ENCODE results near the gene KCNH3.

KCNH3 gene

DNA sequence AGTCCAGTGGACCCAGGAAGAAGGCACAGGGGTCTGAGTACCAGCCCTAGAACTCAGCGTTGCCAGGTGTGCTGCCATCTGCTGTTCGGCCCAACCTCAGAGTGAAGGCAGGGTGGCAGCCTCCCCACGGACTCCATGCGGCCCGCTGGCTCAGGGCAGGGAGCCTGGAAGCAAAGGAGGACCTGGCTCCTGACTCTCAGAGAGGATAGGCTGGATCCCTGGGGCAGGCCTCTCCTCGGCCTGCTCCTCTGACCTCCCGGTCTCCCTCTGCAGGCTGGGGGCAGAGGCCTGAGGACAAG is 19.0 kb downstream of the KCNH3 start:
- H3K27ac ChIP-seq (ENCODE audit: extremely low read depth, low read depth, low read length) = no peak overlapping the region
- no peak overlapping the region for H3K4me3 ChIP-seq (ENCODE audit: low read depth, low read length)
- H3K9me3 ChIP-seq (ENCODE audit: control insufficient read depth, insufficient read depth, low read depth, low read length) = no peaks in the 10 kb centered on the region
- POLR2A ChIA-PET = interaction anchor here (0.5 to 1.7 kb wide), 3 partner anchors 11 to 49 kb away, joined by 3 to 7 read pairs (median 7); partner anchors contain the start of gene MCRS1
- TF ChIP-seq KLF7 (tag by site-specific recombination; IDR thresholded peaks at IDR 0.05; ENCODE audit: borderline replicate concordance) (no peak), KLF10 (tag by site-specific recombination; IDR thresholded peaks at IDR 0.05) (no peak), ZNF600 (tag by site-specific recombination; IDR thresholded peaks at IDR 0.05) (0 out of 2 replicates have a peak, but pooled peaks have one; percentile 12), HOXD13 (CRISPR knock-in tag; IDR thresholded peaks at IDR 0.05; ENCODE audit: borderline replicate concordance) (no peak)
- TF ChIP-seq, protein P1, sequence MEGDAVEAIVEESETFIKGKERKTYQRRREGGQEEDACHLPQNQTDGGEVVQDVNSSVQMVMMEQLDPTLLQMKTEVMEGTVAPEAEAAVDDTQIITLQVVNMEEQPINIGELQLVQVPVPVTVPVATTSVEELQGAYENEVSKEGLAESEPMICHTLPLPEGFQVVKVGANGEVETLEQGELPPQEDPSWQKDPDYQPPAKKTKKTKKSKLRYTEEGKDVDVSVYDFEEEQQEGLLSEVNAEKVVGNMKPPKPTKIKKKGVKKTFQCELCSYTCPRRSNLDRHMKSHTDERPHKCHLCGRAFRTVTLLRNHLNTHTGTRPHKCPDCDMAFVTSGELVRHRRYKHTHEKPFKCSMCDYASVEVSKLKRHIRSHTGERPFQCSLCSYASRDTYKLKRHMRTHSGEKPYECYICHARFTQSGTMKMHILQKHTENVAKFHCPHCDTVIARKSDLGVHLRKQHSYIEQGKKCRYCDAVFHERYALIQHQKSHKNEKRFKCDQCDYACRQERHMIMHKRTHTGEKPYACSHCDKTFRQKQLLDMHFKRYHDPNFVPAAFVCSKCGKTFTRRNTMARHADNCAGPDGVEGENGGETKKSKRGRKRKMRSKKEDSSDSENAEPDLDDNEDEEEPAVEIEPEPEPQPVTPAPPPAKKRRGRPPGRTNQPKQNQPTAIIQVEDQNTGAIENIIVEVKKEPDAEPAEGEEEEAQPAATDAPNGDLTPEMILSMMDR (tag by site-specific recombination; IDR thresholded peaks at IDR 0.05) = peak; percentile 65
- CTCF ChIA-PET = interaction anchor here (0.7 to 4.1 kb wide), 2 partner anchors 23 to 199 kb away, joined by 4 to 15 read pairs; no protein-coding TSS in a partner anchor
- H3K4me1 ChIP-seq (ENCODE audit: control insufficient read depth, insufficient read depth, low read length) = no peaks in the 10 kb centered on the region
- peaks cover 11 to 69% of the 10 kb centered on the region in 2 experiments for H3K36me3 ChIP-seq (ENCODE audit: control insufficient read depth in 2 of 2, insufficient read depth in 1 of 2, low read length in 2 of 2)

GRCh38 chr12:49558526-49558925 is 19.7 kb downstream of the KCNH3 start:
- Histone ChIP-seq H3K4me1 (ENCODE audit: control insufficient read depth, insufficient read depth, low read length) (no peaks in the 10 kb centered on the region), H3K4me3 (ENCODE audit: low read depth, low read length) (no peak overlapping the region), H3K36me3 (ENCODE audit: control insufficient read depth in 2 of 2, insufficient read depth in 1 of 2, low read length in 2 of 2) (peaks cover 11 to 76% of the 10 kb centered on the region in 2 experiments), H3K9me3 (ENCODE audit: control insufficient read depth, insufficient read depth, low read depth, low read length) (no peaks in the 10 kb centered on the region), H3K27ac (ENCODE audit: extremely low read depth, low read depth, low read length) (no peak overlapping the region)
- POLR2A ChIA-PET = interaction anchor here (0.5 kb wide), 1 partner anchor 50 kb away, joined by 7 read pairs; no protein-coding TSS in a partner anchor
- CTCF ChIA-PET = interaction anchor here (0.7 to 4.1 kb wide), 3 partner anchors 22 to 199 kb away, joined by 3 to 15 read pairs (median 4); no protein-coding TSS in a partner anchor
- TF ChIP-seq YY2 (tag by site-specific recombination; IDR thresholded peaks at IDR 0.05) = no peak
- no peak for TF ChIP-seq ZNF621 (tag by site-specific recombination; IDR thresholded peaks at IDR 0.05)
- TF ChIP-seq MYNN (tag by site-specific recombination; IDR thresholded peaks at IDR 0.05; ENCODE audit: borderline replicate concordance) = no peak
- no peak for TF ChIP-seq ZBTB17 (tag by site-specific recombination; IDR thresholded peaks at IDR 0.05)
- TF ChIP-seq ZNF23 (tag by site-specific recombination; IDR thresholded peaks at IDR 0.05; ENCODE audit: borderline replicate concordance) = no peak
- TF ChIP-seq SALL2 (tag by site-specific recombination; IDR thresholded peaks at IDR 0.05; ENCODE audit: borderline replicate concordance) = no peak
- TF ChIP-seq ZNF10 (tag by site-specific recombination; IDR thresholded peaks at IDR 0.05) = no peak
- TF ChIP-seq ZBTB26 (tag by site-specific recombination; optimal IDR thresholded peaks at IDR 0.05) = no peak
- no peak for TF ChIP-seq ZNF600 (tag by site-specific recombination; IDR thresholded peaks at IDR 0.05)
- TF ChIP-seq KLF7 (tag by site-specific recombination; IDR thresholded peaks at IDR 0.05; ENCODE audit: borderline replicate concordance) = no peak
- no peak for TF ChIP-seq ZNF175 (tag by site-specific recombination; IDR thresholded peaks at IDR 0.05)

- peaks cover 11 to 82% of the 10 kb centered on the region in 2 experiments for H3K36me3 ChIP-seq (ENCODE audit: control insufficient read depth in 2 of 2, insufficient read depth in 1 of 2, low read length in 2 of 2)
- ChIA-PET CTCF (interaction anchor here (0.7 to 4.1 kb wide), 2 partner anchors 78 to 200 kb away, joined by 3 to 15 read pairs; no protein-coding TSS in a partner anchor), POLR2A (interaction anchor here (1.5 kb wide), 1 partner anchor 64 kb away, joined by 4 read pairs; the partner anchor contains the start of gene PRPF40B)
- H3K4me3 ChIP-seq (ENCODE audit: low read depth, low read length) = no peak overlapping the region
- H3K9me3 ChIP-seq (ENCODE audit: control insufficient read depth, insufficient read depth, low read depth, low read length) = no peaks in the 10 kb centered on the region
- no peak overlapping the region for H3K27ac ChIP-seq (ENCODE audit: extremely low read depth, low read depth, low read length)
- H3K4me1 ChIP-seq (ENCODE audit: control insufficient read depth, insufficient read depth, low read length) = no peaks in the 10 kb centered on the region
- TF ChIP-seq ZNF311 (tag by site-specific recombination; IDR thresholded peaks at IDR 0.05; ENCODE audit: borderline replicate concordance) (no peak), ZNF600 (tag by site-specific recombination; IDR thresholded peaks at IDR 0.05) (no peak), ZNF830 (tag by site-specific recombination; IDR thresholded peaks at IDR 0.05; ENCODE audit: low read depth) (no peak), ZNF169 (tag by site-specific recombination; IDR thresholded peaks at IDR 0.05) (no peak), HIC1 (tag by site-specific recombination; IDR thresholded peaks at IDR 0.05) (no peak), EGR2 (tag by site-specific recombination; IDR thresholded peaks at IDR 0.05; ENCODE audit: low read depth) (no peak), ZNF529 (tag by site-specific recombination; IDR thresholded peaks at IDR 0.05; ENCODE audit: insufficient replicate concordance) (no peak), ZNF184 (tag by site-specific recombination; IDR thresholded peaks at IDR 0.05) (no peak), INSM2 (tag by site-specific recombination; IDR thresholded peaks at IDR 0.05) (no peak), HOXD13 (CRISPR knock-in tag; IDR thresholded peaks at IDR 0.05; ENCODE audit: borderline replicate concordance) (no peak), ZNF391 (tag by site-specific recombination; IDR thresholded peaks at IDR 0.05; ENCODE audit: borderline replicate concordance, low read depth) (no peak), KLF16 (tag by site-specific recombination; IDR thresholded peaks at IDR 0.05) (no peak)
Observed at GRCh38 chr12:49559011-49559675, 20.3 kb downstream of the KCNH3 start.

All from HEK293 (cell line).